ENCODE results near the gene FMN1. TPM values are rescaled to one million over a fixed set of nuclear protein-coding genes. Genes with fewer than 3 reads are reported as not detected.

Gene FMN1
- total and polyA plus RNA-seq, 2 of the 13 experiments (the other 11 are each of a cell fraction or from before 2014, with no cell fraction given) = 0.20 to 0.60 TPM

- no peaks in the 10 kb centered on the region for H3K9me3 ChIP-seq (ENCODE audit: low read length)
- TF ChIP-seq SP5 (CRISPR knock-in tag; IDR thresholded peaks at IDR 0.05; ENCODE audit: borderline replicate concordance, low read depth) (no peak), PLSCR1 (CRISPR knock-in tag; IDR thresholded peaks at IDR 0.05; ENCODE audit: borderline replicate concordance) (no peak), ZNF614 (CRISPR knock-in tag; IDR thresholded peaks at IDR 0.05; ENCODE audit: borderline replicate concordance) (no peak), ATF5 (CRISPR knock-in tag; IDR thresholded peaks at IDR 0.05; ENCODE audit: low read depth) (no peak)
- H3K9ac ChIP-seq (ENCODE audit: insufficient read depth, low read depth, low read length) = no peak overlapping the region
- H3K4me1 ChIP-seq (ENCODE audit: insufficient read depth, low read length) = no peaks in the 10 kb centered on the region
- intact Hi-C loops (cut with micrococcal nuclease; ENCODE audit: unreplicated experiment) = loop anchor here (10.0 kb wide), 1 partner anchor 50 kb away; no protein-coding TSS in a partner anchor
- H3K36me3 ChIP-seq (replicated peaks in 1 of 2; ENCODE audit: control insufficient read depth in 1 of 2, insufficient read depth in 2 of 2, low read length in 2 of 2) = no peaks in the 10 kb centered on the region
- POLR2A ChIA-PET = no interaction called here
- no peak overlapping the region for H3K4me3 ChIP-seq (replicated peaks in 1 of 3; ENCODE audit: insufficient read depth in 1 of 3, low read depth in 2 of 3, low read length in 3 of 3)
- H4K20me1 ChIP-seq (ENCODE audit: insufficient read depth, low read length) = no peaks in the 10 kb centered on the region
- WGBS (ENCODE audit: low lambda C conversion rate) = 79% methylated on average over 5 of the region's 5 CpGs
- CTCF ChIA-PET (ENCODE audit: low intra/inter-chr PET ratio, low total read pairs) = interaction anchor here (1.2 kb wide), 1 partner anchor 91 kb away, joined by 3 read pairs; no protein-coding TSS in a partner anchor
- no peaks in the 10 kb centered on the region for H3K27me3 ChIP-seq (ENCODE audit: control insufficient read depth in 1 of 2, insufficient read depth in 2 of 2, low read length in 2 of 2)
- BruUV-seq (replicated peaks) = no TSS peak
- ATAC-seq = no peak
- no peak overlapping the region for H3K27ac ChIP-seq (ENCODE audit: extremely low read length, insufficient read depth, low read length)
- DNase-seq (ENCODE audit: low spot score) = no peak
- no peaks in the 10 kb centered on the region for H3K79me2 ChIP-seq (ENCODE audit: insufficient read depth, low read length)
- no peak overlapping the region for H3K4me2 ChIP-seq (ENCODE audit: low read depth, low read length)
- no peak for FAIRE-seq
- H2AFZ ChIP-seq (ENCODE audit: low read length) = no peak overlapping the region
- in situ Hi-C loops (cut with HindIII; ENCODE audit: extremely low pct_ligation_motif_present, low pct_unique_long_range_greater_than_20kb) = loop anchor here (5.0 kb wide), 1 partner anchor 273 kb away; no protein-coding TSS in a partner anchor
Observed at GRCh38 chr15:32935139-32935538, 259.4 kb downstream of the FMN1 start.

DNA sequence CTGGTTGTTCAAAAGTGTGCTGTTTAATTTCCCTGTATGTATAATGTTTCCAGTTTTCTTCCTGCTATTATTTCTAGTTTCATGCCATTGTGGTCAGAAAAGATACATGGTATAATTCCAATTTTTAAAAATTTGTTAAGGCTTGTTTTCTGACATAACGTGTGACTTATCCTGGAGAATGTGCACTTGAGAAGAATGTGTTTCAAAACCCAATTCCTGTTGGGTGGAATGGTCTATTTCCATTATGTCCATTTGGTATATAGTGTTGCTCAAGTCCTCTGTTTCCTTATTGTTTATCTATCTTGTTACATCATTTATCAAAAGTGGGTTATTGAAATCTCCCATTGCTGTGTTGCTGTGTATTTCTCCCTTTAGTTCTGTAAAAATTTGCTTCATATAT, 261.3 kb downstream of the FMN1 start:
- no peak for ATAC-seq
- intact Hi-C loops (cut with micrococcal nuclease; ENCODE audit: unreplicated experiment) = loop anchor here (10.0 kb wide), 1 partner anchor 48 kb away; no protein-coding TSS in a partner anchor
- Histone ChIP-seq H3K79me2 (ENCODE audit: insufficient read depth, low read length) (no peaks in the 10 kb centered on the region), H3K9ac (ENCODE audit: insufficient read depth, low read depth, low read length) (no peak overlapping the region), H3K4me3 (replicated peaks in 1 of 3; ENCODE audit: insufficient read depth in 1 of 3, low read depth in 2 of 3, low read length in 3 of 3) (no peak overlapping the region), H3K9me3 (ENCODE audit: low read length) (no peaks in the 10 kb centered on the region), H3K27ac (ENCODE audit: extremely low read length, insufficient read depth, low read length) (no peak overlapping the region), H2AFZ (ENCODE audit: low read length) (no peak overlapping the region), H3K27me3 (ENCODE audit: control insufficient read depth in 1 of 2, insufficient read depth in 2 of 2, low read length in 2 of 2) (no peaks in the 10 kb centered on the region), H3K36me3 (replicated peaks in 1 of 2; ENCODE audit: control insufficient read depth in 1 of 2, insufficient read depth in 2 of 2, low read length in 2 of 2) (no peaks in the 10 kb centered on the region), H3K4me2 (ENCODE audit: low read depth, low read length) (no peak overlapping the region), H3K4me1 (ENCODE audit: insufficient read depth, low read length) (no peaks in the 10 kb centered on the region), H4K20me1 (ENCODE audit: insufficient read depth, low read length) (no peaks in the 10 kb centered on the region)
- POLR2A ChIA-PET = no interaction called here
- FAIRE-seq = no peak
- in situ Hi-C loops (cut with HindIII; ENCODE audit: extremely low pct_ligation_motif_present, low pct_unique_long_range_greater_than_20kb) = no loop called here
- no TSS peak for BruUV-seq (replicated peaks)
- CTCF ChIA-PET (ENCODE audit: low intra/inter-chr PET ratio, low total read pairs) = no interaction called here
- 42% methylated on average over 1 of the region's 1 CpG for WGBS (ENCODE audit: low lambda C conversion rate)
- no peak for DNase-seq (ENCODE audit: low spot score)
- no peak for TF ChIP-seq ZFP36L2 (CRISPR knock-in tag; IDR thresholded peaks at IDR 0.05)
- TF ChIP-seq CHCHD3 (CRISPR knock-in tag; IDR thresholded peaks at IDR 0.05) = no peak
- no peak for TF ChIP-seq ZNF350 (CRISPR knock-in tag; IDR thresholded peaks at IDR 0.05; ENCODE audit: borderline replicate concordance, low read depth)
- no peak for TF ChIP-seq ZNF569 (CRISPR knock-in tag; IDR thresholded peaks at IDR 0.05; ENCODE audit: borderline replicate concordance)
- TF ChIP-seq KDM6A (CRISPR knock-in tag; IDR thresholded peaks at IDR 0.05; ENCODE audit: low read depth) = no peak

All from HepG2 (cell line).